SIG-M5 treated with dmso at 0.1 percent for 504 hours (cell line): ENCODE results near the gene PPP1R11.

Experiments
- DNase-seq: peaks from one replicate; lab custom pipeline; 2025; ENCODE audit not compliant: unreplicated experiment; lab: John Stamatoyannopoulos, UW

The PPP1R11 gene

DNA sequence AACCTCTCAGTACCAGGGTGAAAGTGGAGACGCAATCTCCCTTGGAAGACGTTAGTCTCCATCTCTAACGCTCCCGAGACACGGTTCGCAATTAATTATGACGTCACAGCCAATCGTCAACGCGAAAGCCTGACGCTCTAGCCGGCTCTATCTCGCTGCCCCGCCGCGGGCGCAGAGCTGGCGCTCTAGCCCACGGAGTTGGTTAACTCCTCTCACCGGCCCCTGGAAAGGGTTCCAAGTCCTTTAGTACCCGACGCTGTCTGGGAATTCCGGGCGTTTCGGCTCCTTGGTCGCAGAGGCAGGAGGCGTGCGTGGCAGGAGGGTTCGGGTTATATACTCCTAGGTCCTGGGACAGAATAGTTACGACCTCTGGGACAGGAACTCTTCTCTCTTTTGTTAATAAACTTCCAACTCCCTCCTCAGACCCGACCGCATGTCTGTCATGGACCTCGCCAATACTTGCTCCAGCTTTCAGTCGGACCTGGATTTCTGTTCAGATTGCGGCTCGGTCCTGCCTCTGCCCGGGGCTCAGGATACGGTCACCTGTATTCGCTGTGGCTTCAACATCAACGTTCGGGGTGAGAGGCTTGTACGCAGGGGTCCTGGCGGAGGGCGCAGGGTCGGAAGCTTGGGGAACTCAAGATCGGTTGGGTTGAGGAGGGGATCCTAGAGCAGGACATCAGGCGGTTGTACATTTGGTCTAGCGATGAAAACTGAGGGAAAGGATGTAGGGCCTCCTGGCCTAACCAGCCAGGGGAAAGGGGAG is 5.7 kb upstream of the PPP1R11 start, which contains the start of gene POLR1H:
Gene POLR1H, plus strand, starts transcription at position 174 of the 766 bp plus-strand sequence. Its CDS starts 260 bp downstream, at position 434.
- peak; percentile 92 for DNase-seq

DNA sequence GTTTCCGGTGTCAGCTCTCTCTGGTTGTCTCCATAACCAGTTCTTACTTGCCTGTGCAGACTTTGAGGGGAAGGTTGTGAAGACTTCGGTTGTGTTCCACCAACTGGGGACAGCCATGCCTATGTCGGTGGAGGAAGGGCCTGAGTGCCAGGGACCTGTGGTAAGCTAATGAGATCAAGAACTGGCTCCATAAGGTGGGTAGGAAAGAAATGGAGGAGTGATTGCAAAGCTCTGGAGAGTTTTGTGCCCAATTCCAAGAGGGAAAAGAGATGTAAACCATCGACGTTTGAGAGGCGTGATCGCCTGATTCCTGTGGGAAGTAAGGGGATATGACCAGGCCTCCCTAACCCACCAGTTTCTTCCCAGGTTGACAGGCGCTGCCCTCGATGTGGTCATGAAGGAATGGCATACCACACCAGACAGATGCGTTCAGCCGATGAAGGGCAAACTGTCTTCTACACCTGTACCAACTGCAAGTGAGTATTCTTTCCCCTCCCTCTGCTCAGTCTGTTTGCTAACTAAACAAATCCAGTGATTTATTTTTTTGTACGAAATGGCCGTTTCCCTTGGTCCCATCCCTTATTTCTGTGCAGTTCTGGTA is 5.0 kb upstream of the PPP1R11 start:
- peak; percentile 12 for DNase-seq

DNA sequence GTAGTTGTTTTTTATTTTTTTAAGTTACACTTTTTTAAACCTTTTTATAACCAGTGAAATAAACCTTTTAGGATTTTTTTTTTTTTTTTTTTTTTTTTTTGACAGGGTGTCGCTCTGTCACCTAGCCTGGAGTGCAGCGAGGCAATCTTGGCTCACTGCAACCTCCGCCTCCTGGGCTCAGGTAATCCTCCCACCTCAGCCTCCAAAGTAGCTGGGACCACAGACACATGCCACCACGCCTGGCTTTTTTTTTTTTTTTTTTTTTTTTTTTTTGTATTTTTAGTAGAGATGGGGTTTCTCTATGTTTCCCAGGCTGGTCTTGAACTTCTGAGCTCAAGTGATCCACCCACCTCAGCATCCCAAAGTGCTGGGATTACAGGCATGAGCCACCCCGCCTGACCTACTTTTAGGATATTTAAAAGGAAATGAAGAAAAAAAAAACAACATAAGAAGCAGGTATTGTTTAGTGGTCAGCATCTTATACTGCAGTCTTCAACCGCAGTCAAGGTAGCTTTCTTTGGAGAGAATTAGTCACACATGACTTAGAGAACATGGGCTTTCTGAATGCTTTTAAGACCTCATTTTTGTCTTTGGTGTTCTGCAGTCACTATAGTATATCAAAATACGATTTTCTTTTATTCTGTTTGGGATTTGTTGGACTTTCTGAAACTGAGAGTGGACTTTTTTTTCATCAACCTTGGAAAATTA is 4.4 kb upstream of the PPP1R11 start:
- DNase-seq, result peak; percentile 6

DNA sequence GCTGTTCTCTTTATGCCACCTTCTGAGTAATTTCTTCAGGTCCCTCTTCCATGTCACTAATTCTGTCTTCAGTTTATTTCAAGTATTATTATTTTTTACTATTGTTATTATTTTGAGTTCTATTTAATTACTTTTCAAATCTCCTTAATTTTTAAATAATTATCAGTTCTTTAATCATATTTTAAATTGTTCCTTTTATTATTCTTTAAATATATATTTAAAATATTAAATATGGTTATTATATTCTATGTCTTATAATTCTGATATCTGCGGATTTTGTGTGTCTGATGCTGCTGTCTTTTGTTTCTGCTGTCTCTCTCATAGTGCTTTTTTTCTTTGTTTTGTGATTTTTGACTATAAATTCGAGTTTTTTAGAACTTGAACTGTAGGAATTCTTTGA is 3.7 kb upstream of the PPP1R11 start:
- no peak for DNase-seq

DNA sequence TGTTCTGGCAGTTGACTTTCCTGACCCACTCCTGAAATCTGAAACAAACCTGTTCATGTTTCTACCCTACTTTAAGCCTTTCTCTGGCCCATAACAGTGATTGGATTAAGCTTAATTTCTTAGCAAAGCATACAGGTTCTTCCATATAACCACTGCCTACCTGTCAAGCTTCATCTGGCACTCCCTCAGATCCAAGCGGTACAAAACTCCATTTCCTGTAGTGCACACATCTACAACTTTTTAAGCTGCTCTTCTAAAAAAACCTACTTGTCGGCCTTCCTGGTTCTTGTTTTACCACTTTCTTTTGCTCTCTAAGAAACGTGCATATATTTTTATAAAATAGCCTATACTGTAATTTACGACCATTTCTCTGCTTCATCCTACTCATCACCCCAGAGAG is 916 bp upstream of the PPP1R11 start:
- DNase-seq, result no peak

DNA sequence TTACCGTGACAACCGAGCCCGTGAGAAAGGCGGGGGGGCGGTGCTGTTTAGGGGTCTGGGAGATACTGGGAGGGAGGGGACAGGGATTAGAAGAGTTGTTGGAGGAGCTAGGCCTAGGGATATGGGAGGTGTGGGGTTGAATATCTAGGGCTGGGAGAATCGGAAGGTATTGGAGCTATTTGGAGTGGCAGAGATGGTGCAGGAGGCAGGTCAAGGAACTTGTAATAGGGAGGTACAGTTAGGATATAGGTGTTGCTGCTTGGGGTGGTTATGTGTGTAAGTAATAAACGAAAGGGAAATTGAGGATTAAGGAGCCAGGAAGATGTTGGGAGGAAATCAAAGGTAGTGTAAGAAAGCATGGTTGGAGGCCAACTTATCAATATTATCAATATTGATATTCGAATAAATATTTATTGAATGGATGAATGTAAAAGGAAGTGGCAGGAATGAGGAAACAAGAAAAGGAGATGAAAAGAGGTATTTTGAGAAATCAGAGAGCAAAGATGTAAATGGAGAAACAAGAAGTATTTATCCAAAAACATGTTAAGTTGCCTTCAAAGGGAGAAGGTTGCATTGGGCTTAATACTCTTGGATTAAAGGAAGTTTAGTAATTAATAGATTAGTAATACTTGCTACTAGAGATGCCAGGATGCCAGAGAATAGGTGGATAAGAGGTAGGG is 602 bp downstream of the PPP1R11 start:
- DNase-seq, result peak; percentile 67

DNA sequence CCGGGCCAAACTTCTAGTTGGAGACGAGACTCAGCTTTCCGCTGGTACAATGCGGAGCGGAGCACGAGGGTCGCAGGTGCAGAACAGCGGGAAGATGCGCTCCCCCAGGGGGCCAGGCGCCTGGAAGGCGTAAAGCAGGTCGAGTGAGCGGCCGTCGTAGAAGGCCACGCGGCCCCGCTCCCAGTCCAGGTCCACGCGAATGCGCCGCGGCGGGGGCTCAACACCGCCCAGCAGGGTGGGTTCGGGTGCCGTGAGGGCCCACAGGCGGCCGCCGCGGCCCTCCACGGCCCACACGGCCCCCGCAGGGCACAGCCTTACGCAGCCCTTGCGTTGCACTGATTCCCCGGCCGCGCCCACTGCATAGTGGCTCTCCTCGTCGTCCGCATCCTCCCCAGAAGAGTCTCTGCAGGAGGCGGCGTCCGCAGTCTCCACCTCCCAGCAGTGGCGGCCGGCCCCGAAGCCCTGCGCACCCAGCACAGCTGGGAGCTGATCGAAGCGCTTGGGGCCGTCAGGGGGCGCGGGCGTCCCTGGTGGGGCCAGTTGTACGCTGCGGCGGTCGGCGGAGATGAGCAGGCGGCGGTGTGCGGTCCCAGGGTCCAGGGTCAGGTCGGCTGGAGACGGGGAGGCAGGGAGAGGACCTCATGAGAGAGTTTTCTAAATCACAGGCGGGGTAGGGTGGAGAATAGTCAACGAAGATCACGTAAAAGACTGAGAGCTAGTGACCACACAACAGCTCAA is 4.3 kb downstream of the PPP1R11 start:
- no peak for DNase-seq

DNA sequence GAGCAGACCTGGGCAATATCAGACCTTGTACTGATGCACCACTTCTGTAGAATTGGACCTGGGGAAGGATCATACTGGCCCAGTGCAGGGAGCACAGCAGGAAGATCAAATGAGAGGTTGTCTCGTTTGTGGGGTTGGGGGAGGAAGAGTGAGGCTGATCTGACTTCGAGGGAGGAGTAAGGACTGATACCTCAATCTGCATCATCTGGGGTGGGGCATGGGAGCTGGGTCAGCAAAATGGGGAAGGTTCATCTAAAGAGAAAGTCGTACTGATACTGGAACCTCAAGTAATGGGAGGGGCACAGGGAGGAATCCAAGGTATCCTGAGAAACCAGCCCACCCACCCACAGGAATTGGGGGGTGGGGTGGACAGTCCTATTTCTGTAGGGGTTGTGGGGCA is 4.9 kb downstream of the PPP1R11 start:
- no peak for DNase-seq

DNA sequence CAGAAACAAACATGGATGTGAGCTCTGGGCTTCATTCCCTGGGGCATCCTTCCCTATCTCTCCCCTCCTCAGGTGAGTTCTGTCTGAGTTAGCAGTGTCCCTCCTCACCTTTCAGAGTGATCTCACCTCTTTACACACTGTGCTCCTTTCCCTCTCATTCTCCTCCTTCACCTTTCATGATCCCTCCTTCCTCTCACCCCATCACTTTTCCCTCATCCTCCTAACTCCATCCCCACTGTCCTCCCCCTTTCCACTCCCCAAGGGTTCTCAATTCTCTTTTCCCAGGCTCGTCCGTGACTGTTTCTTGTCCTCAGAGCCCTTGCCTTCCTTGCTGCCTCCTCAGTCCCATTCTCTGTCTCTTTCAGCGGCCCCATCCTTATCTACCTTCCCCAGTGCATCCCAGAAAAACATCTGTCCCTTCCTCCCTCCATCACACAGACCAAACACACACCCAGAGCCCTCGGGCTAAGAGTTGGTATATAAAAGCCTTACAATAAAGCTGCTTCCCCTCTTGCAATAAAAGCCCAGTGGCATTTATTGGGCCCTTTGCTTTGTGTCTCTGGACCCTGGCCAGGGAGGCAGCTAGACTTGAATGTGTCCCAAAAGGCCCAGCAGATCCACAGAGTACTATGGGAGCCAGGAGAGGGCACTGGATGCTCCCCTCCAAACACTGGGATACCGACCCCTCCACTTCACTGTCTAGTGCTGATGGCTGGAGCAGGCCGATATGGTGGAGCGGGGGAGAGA is 6.7 kb downstream of the PPP1R11 start:
- no peak for DNase-seq

DNA sequence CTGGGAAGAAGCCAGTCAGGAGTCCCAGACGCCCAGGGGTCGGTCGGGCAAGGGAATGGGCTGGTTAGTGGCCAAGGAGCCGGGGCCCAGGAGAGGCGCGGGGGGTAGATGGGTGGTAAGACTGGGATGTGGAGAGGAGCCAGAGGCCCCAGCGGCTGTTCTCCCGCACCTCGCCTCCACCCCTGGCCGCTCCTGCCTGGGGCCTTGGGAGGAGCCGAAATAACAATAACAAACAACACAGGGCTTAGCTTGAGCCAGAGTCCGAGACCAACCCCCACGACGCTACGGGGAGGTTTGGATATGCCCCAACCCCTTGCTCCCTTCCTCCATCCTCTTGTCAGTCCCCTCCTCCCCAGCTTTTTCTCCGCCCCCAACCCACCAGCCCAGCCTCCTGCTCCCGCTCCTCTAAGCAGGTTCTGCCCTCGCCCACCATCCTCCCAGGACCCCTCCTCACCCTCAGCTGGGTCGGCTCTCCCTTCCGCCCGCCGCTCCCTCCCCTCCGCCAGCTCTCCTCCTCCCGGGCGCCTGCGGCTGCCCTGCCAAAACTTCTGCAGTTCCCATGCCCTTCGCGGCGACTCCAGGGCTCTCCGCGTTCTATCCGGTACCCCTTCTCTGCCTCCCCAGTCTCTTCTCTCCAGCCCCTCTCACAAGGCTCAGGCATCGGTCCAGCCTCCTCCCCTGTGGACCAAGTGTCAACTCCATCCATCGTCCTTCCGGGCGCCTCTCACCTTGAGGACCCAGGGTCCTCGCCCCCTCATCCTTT is 7.5 kb downstream of the PPP1R11 start:
- no peak for DNase-seq

DNA sequence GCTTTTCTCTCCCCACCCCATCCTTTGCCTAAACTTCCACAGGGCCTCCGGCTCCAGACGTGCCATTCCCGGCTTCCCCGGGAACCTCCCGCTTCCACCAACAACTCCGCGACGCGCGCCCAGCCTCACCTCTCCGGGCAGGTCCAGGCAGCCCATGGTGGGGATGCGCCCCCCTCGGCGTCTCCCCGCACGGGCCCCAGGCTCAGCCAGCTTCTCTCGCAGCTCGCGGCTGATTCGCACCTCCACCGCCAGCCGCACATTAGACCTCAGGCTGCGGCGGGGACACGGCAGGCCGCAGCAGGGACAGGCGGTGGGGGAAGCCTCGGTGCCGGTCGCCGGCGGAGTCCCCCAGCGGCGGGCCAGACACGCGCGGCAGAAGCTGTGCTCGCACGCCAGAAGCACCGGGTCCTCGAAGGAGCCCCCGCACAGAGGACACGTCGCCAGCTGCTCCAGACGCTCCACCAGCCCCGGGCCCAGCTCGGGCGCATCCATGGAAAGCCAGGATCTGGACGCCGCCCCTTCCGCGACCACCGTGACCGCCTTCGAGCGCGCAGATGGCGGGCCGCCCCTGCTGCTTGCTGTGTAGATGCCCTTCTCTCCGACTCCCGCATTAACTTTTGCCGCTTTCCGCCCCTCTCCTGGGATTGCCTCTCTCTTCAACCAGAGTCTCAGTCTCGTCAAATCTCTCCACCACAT is 8.2 kb downstream of the PPP1R11 start, which contains the start of gene RNF39:
Gene RNF39, minus strand, starts transcription at position 676 of the 696 bp plus-strand sequence. Its CDS starts 184 bp downstream, at position 492.
- DNase-seq, result no peak

DNA sequence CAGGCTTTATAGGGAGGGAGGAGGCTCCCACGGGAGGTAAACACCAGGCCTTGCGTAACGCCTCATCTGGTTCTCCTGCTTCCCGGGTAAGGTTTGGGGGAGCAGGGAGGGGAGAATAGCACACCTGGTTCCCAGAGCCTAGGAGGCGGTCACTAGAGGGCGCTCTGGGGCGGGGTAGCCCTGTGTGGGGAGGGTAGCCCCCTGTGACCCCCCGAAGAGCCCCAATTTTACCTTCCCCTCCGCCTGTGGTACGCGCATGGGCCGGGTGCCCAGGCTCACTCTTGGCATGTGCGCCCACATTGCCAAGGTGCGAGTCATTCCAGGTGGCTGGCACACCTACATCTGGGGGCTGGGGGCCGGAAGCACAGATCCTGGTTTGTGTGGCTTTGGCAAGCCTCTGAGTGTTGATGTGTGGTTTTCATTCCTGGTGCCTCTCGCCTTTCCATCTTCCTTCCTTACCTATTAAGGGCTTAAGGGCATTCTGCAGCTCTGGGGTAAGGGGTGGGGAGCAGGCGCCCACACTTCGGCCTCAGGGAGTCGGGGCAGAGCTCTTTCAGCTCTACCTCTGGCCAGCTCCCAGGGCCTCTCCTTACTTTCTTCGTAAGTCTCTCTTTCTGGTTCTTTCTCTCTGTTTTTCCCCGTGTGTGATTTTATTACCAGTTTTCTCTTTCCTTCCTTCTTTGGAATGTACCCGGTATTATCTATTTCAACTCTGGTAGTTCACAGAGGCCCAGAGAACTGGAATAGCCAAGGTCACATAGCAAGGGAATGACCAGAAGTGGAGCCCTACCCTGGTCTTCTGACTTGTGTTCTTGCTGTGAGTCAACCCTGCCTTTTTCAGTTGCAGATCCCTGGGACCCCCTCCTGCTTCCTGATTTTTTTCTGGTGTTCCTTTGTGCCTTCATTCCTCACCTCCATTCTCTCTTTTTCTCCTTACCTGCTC is 9.1 kb downstream of the PPP1R11 start:
- DNase-seq, result no peak

DNA sequence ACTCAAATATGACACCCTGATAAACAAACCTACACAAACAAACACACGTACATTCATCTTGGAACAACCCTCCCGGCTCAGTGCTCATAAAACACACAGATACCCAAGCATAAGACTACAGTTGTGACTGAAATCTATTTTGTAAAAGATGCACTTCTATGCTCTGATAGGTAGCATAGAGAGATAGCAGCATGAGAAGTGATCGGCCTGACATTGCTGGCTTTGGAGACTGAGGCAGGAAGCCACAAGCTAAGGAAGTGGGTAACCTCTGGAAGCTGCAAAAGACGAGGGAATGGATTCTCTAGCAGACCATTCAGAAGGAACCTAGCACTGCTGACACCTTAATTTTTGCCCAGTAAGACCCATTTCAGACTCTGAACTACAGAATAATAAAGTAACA is 10.2 kb downstream of the PPP1R11 start:
- DNase-seq, result no peak

DNA sequence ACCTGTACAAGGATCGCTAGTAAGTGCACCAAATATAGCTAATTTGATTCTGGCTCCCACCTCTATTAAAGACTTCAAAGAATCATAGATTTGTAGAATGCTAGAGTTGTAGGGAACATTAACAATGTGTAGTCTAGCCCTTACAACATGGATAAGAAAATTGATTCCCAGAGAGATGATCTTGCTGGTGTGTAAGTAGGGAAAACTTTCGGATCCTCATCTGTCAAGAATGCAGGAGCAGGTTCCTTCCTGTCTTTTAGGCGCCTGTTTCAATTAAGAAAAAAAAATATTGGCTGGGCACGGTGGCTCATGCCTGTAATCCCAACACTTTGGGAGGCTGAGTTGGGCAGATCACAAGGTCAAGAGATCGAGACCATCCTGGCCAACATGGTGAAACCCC is 20.9 kb downstream of the PPP1R11 start:
- DNase-seq, result no peak

DNA sequence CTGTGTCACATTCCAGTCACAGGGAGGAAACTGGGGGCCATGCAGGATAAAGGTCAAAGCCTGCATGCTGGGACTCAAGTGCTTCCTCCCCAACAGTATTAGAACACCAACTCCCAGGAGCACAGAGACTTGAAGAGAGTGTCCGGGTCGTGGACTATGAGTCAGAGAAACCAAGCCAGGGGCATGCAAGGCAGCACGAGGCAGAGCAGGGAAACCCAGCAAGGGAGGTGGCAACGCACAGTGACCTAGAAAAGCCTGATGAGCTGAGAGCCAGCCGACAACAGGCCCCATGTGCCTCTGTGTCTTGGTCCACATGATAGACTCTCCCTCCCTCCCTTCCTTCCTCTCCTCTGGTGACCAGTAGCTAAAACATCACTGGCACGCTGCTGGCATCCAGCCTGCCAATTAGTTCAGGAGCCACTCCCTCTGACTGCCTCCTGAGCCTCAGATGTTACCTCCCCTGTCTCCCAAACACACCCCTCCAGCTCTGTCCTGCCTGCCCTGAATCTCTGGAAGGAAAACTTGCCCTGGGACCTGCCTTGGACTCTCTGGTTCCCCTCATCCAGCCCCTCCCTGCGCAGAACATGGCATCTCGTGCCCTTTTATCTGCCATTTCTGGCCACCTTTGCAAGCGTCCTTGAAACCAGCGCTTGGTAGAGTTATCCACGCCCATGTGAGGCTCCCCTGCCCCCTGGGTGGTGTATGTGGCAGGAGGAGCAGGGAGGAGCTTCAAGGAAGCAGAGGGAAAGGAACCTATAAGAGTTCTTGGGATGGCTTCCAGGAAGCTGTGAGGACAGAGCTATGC is 24.8 kb downstream of the PPP1R11 start:
- no peak for DNase-seq

DNA sequence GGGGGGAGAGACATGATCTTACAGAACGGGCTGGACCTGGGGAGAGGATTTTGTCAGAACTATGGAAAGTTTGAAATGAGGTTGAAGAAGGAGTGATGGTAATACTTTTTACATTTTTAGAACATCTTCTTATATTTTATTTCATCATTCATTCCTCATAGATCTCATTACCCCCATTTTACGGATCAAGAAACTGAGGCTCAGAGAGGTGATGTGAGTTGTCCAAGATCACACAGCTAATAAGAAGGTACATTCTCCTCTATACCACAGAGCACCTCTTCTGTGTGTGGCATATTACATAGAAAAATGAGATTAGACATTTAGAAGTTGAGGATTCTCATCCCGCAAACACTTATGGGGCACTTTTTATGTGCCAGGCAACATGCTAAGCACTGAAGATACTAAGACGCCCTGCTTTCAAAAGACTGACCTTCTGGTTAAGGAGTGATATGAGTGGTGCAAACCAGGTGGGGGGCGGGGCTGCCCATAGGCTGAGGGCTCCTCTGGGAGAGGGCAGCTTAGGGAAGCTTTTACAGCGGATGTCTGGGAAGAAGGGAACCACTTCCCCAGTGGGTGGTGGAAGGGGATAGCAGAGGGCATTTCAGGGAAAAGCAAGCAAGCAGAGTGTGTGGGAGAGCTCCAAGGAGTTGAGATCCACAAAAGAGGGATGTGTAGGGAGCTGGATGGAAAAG is 26.0 kb downstream of the PPP1R11 start:
- DNase-seq, result no peak
